Choroid plexus epithelial cell (primary cell): ENCODE data around the gene CDCP2.
A peak's percentile ranks its signal among the peaks of the same experiment; 100 is the strongest.

Experiments
- DNase-seq: peaks from one replicate; pipeline ENCODE4 v3.0.0-alpha.2; 2010; ENCODE audit warnings: low read depth
- H3K4me3 ChIP-seq: 2 replicates; pipeline ENCODE4 v1.5.1; 2011; ENCODE audit warnings: low read depth, mild to moderate bottlenecking, control low read depth, low read length, moderate library complexity
- TF ChIP-seq, protein P1 (sequence below): conservative IDR thresholded peaks from 2 replicates; pipeline ENCODE4 v1.5.1; 2011; ENCODE audit warnings: low read depth, mild to moderate bottlenecking, control low read depth, inconsistent platforms, low read length, moderate library complexity

CDCP2 gene

DNA sequence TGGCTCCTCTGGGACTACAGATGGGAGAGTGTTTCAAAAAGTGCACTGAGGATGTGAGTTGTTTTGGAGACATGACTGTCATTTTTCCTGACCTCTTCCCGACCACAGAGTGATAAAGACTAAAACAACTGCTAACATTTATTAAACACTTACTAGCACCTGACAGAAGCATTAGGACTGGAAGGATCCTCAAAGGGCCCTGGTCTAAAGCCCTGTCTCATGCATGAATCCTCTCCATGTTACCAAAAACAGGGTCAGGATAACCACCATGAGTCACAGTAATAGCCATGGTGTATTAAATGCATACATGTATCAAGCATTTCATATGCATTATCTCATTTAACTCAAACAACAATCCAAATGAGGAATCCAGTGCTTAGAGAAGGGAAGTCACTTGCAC, 35.5 kb upstream of the CDCP2 start:
- no peak for DNase-seq
- H3K4me3 ChIP-seq = no peak overlapping the region
- TF ChIP-seq, protein P1, sequence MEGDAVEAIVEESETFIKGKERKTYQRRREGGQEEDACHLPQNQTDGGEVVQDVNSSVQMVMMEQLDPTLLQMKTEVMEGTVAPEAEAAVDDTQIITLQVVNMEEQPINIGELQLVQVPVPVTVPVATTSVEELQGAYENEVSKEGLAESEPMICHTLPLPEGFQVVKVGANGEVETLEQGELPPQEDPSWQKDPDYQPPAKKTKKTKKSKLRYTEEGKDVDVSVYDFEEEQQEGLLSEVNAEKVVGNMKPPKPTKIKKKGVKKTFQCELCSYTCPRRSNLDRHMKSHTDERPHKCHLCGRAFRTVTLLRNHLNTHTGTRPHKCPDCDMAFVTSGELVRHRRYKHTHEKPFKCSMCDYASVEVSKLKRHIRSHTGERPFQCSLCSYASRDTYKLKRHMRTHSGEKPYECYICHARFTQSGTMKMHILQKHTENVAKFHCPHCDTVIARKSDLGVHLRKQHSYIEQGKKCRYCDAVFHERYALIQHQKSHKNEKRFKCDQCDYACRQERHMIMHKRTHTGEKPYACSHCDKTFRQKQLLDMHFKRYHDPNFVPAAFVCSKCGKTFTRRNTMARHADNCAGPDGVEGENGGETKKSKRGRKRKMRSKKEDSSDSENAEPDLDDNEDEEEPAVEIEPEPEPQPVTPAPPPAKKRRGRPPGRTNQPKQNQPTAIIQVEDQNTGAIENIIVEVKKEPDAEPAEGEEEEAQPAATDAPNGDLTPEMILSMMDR = no peak

DNA sequence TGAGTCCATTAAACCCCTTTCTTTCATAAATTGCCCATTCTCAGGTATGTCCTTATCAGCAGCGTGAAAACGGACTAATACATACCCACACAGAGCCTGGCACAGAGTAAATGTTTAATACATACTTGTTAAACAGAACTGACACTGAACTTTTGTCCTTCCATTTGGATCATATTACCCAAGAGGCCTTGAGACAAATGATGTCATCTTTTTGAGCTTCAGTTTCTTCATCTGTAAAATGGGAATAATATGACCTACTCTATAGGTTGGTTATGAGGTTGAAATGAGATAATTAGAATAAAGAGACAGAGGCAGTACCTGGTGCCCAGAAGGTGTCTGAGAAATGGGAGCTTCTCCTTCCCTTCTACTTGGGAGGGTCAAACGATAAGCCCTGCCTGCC, 33.3 kb upstream of the CDCP2 start:
- TF ChIP-seq, protein P1 = no peak
- DNase-seq = no peak
- no peak overlapping the region for H3K4me3 ChIP-seq

DNA sequence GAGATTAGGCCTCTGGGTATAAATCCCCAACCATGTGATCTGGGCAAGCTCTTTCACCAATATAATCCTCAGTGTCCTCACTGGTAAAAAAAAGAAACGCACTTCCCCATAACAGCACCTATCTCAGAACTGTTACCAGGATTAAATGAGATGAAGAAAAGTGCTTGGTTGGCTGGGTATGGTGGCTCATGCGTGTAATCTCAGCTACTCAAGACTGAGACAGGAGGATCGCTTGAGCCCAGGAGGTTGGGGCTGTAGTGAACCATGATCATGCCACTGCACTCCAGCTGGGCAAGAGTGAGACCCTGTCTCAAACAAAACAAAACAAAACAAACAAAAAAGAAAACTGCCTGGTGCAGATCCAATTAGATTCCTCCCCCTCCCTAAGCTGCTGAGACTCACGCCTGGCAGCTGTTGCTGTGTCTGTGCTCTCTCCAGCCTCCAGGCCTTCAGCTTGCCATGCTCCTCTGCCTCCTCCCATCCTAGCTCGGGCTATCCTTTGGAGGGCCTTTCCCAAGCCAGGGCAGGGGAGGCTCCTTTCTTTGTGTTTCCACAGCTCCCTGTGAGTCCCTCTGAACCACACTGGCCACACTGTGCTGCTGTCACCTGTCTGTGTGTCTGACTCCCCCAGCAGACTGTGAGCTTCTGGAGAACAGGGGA, 28.0 kb upstream of the CDCP2 start:
- no peak overlapping the region for H3K4me3 ChIP-seq
- no peak for DNase-seq
- TF ChIP-seq, protein P1 = no peak

DNA sequence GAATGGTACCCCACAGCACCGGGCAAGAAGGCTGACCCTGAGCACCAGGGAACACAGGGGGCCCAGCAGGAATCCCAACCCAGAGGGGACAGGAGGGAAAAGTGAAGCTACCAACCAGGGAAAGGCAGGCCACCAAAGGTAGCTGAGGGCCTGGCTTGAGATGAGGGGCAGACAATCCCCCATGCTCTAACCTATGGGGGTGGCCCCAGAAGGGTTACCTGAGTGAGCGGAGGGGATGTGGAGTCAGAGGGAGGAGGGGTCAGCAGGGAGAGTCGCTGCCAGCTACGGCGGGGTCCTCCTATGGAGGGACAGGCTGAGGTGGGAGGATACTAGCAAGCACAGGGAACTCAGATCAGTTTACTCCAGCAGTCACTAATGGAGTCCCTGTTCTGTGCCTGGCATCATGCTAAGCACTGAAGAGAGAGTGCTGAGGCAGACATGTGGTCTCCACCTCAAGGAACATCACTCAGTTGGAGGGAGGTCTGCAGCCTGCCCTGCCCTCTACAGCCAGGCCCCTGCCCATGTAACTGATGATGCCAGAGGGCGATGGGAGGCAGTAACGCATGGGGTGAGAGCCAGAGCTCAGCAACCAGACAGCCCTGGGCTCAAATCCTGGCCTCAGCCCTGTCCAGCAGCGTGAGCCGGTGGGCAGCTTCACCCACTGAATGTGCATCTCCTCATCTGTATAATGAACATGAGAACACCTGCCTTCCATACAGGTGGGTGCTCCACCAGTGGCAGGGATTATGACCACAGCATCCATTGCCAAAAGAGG, 25.7 kb upstream of the CDCP2 start:
- H3K4me3 ChIP-seq = no peak overlapping the region
- no peak for DNase-seq
- TF ChIP-seq, protein P1 = no peak

DNA sequence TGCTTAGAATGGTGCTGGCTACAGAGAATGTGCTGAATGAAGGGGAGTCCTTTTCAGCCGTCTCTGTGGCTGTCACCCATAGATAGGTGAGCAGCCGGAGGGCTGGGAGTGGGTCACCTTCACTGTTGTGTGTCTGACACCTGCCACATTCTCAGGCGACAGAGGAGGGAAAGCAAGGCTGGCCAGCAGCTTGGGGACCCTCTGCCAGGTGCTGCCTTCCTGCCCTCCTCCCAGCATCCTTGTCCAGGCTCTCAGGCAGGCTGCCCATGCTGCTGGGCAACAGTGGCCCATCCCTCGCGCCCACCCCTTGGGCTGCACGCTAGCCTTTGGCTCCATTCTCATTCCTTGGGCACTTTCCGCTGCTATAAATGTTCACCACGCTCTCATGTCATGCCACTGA, 24.9 kb upstream of the CDCP2 start:
- TF ChIP-seq, protein P1 = no peak
- H3K4me3 ChIP-seq = no peak overlapping the region
- DNase-seq = no peak

DNA sequence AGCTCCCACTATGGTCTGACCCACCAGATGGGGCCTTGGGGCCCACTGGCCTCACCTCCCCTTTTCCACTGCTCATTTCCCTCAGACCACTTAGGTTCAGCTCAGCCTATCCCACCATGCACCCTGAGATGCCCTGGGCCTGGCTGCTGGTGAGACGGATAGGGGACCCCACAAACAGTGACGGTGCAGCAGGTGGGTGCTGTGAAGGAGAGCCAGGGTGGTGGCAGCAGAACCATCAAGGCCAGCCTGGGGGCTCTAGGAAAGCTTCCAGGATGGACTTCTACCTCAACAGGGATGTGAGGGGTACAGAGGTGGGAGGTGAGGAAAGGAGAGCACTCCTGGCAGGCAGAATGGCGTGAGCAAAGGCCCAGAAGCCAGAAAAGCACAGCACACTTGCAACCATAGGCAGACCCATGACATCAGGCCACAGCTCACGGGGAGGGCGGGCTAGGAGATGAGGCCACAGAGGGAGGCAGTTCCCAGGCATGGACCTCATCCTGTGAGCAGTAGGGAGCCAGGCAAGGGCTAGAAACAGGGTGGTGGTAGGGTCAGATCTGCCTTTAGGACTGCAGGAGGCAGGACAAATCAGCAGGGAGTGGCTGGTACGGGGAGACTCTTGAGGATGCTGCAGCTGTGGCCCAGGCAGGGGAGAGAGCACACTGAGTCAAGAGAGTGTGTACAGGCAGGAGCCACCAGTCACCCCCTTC, 24.0 kb upstream of the CDCP2 start:
- DNase-seq = peak; percentile 70
- no peak overlapping the region for H3K4me3 ChIP-seq
- TF ChIP-seq, protein P1 = no peak
